Suprapubic skin (tissue), 4 donors: Measurements from ENCODE around the gene LRRC27. TPM values are rescaled to one million over a fixed set of nuclear protein-coding genes. Genes with fewer than 3 reads are reported as not detected.
A peak's percentile ranks its signal among the peaks of the same experiment; 100 is the strongest.

Experiments
- DNase-seq, 2 donors: peaks; one replicate each; pipeline ENCODE4 v3.0.0-alpha.2; 2019; ENCODE audit warnings: low spot score in 2 of 2
- H3K27ac ChIP-seq: fragments of 200-600 bp; sonication (generic); one replicate; pipeline ENCODE4 v1.5.1; 2019
- H3K27me3 ChIP-seq: fragments of 200-600 bp; sonication (generic); one replicate; pipeline ENCODE4 v1.5.1; 2019
- H3K36me3 ChIP-seq: fragments of 200-600 bp; sonication (generic); one replicate; pipeline ENCODE4 v1.5.1; 2019
- H3K4me1 ChIP-seq: fragments of 200-600 bp; sonication (generic); one replicate; pipeline ENCODE4 v1.5.1; 2019
- H3K4me3 ChIP-seq: fragments of 200-600 bp; sonication (generic); one replicate; pipeline ENCODE4 v1.5.1; 2019; ENCODE audit warnings: mild to moderate bottlenecking
- H3K9me3 ChIP-seq: fragments of 200-600 bp; sonication (generic); one replicate; pipeline ENCODE4 v1.5.1; 2019
- CTCF ChIP-seq, 2 donors: fragments of 200-600 bp in 1 of 2; fragments of 450-650 bp in 1 of 2; sonication (generic) in 1 of 2; IDR thresholded peaks; one replicate each; pipeline ENCODE4 v1.5.1; 2016 to 2019; ENCODE audit warnings: antibody characterized with exemption in 2 of 2, mild to moderate bottlenecking in 1 of 2, moderate library complexity in 1 of 2
- EP300 ChIP-seq: sonication (generic); formaldehyde crosslinking; IDR thresholded peaks from one replicate; pipeline ENCODE4 v1.6.1; 2017; ENCODE audit warnings: antibody characterized with exemption
- POLR2A ChIP-seq, 2 donors: fragments of 450-650 bp; IDR thresholded peaks; one replicate each; pipeline ENCODE4 v1.6.1; 2017; ENCODE audit warnings: antibody characterized with exemption in 2 of 2, mild to moderate bottlenecking in 2 of 2, moderate library complexity in 2 of 2
- POLR2AphosphoS5 ChIP-seq, 3 donors: sonication (generic); formaldehyde crosslinking; IDR thresholded peaks; one replicate each; pipeline ENCODE4 v1.6.1; 2017; ENCODE audit warnings: antibody characterized with exemption in 3 of 3
- WGBS: methylation state at CpG from one replicate; pipeline ENCODE4 v1.1.5; 2018; 5-methylcytosine and 5-hydroxymethylcytosine counted together
- total RNA-seq, 4 donors: library from RNA; depleted of rRNA; stranded (reverse); fragments of >200 nt; gene quantifications; one replicate each; pipeline ENCODE4 v1.1.0, GENCODE V29; 2016

Gene LRRC27
- total RNA-seq, 4 donors from 2014 or later, result 6.6 to 13.1 (median 7.1) TPM

- Histone ChIP-seq H3K4me1 (peaks cover 80% of the 10 kb centered on the region), H3K27me3 (no peaks in the 10 kb centered on the region), H3K27ac (peak overlapping the region; percentile 89), H3K4me3 (peak overlapping the region; percentile 37), H3K9me3 (no peaks in the 10 kb centered on the region), H3K36me3 (peaks cover 23% of the 10 kb centered on the region)
- TF ChIP-seq CTCF (IDR thresholded peaks at IDR 0.05), result no peak
- no peak for TF ChIP-seq POLR2A (IDR thresholded peaks at IDR 0.05)
- no peak for TF ChIP-seq POLR2AphosphoS5 (IDR thresholded peaks at IDR 0.05)
- TF ChIP-seq EP300, result no peak
- no peak for DNase-seq
- 55% methylated on average over 4 of the region's 27 CpGs for WGBS
Measured at GRCh38 chr10:132408823-132409666, 77.1 kb downstream of the LRRC27 start.

- peaks cover 81% of the 10 kb centered on the region for H3K4me1 ChIP-seq
- TF ChIP-seq POLR2AphosphoS5 (IDR thresholded peaks at IDR 0.05) (no peak), EP300 (no peak), CTCF (IDR thresholded peaks at IDR 0.05) (no peak), POLR2A (IDR thresholded peaks at IDR 0.05) (no peak)
- H3K4me3 ChIP-seq, result no peak overlapping the region
- H3K27me3 ChIP-seq, result no peaks in the 10 kb centered on the region
- DNase-seq, result no peak
- no peaks in the 10 kb centered on the region for H3K9me3 ChIP-seq
- H3K27ac ChIP-seq, result peak overlapping the region; percentile 89
- peaks cover 21% of the 10 kb centered on the region for H3K36me3 ChIP-seq
- 92% methylated on average over 4 of the region's 4 CpGs for WGBS
Measured at GRCh38 chr10:132409667-132410028, 77.7 kb downstream of the LRRC27 start.

GRCh38 chr10:132410056-132410778 is 78.2 kb downstream of the LRRC27 start:
- Histone ChIP-seq H3K36me3 (peaks cover 19% of the 10 kb centered on the region), H3K27me3 (no peaks in the 10 kb centered on the region), H3K4me3 (no peak overlapping the region), H3K27ac (peak overlapping the region; percentile 89), H3K9me3 (no peaks in the 10 kb centered on the region), H3K4me1 (peaks cover 84% of the 10 kb centered on the region)
- no peak for DNase-seq
- 89% methylated on average over 16 of the region's 28 CpGs for WGBS
- no peak for TF ChIP-seq CTCF (IDR thresholded peaks at IDR 0.05)
- TF ChIP-seq POLR2AphosphoS5 (IDR thresholded peaks at IDR 0.05), result no peak
- TF ChIP-seq POLR2A (IDR thresholded peaks at IDR 0.05), result no peak
- no peak for TF ChIP-seq EP300

GRCh38 chr10:132410779-132411532 is 79.0 kb downstream of the LRRC27 start:
- H3K27me3 ChIP-seq, result no peaks in the 10 kb centered on the region
- peak overlapping the region; percentile 86 for H3K27ac ChIP-seq
- no peak overlapping the region for H3K4me3 ChIP-seq
- TF ChIP-seq CTCF (IDR thresholded peaks at IDR 0.05), result no peak
- TF ChIP-seq EP300, result no peak
- no peak for TF ChIP-seq POLR2AphosphoS5 (IDR thresholded peaks at IDR 0.05)
- no peak for TF ChIP-seq POLR2A (IDR thresholded peaks at IDR 0.05)
- peaks cover 84% of the 10 kb centered on the region for H3K4me1 ChIP-seq
- no peaks in the 10 kb centered on the region for H3K9me3 ChIP-seq
- H3K36me3 ChIP-seq, result peaks cover 11% of the 10 kb centered on the region
- no peak for DNase-seq
- no CpG with 5 or more reads among the region's 28 CpGs for WGBS
